HG03469 (cell line): ENCODE data around the gene SLC4A8.
"Not testable (repeated sequence)": the region's sequence is repeated elsewhere in the genome, so short reads cannot be mapped to it uniquely, and the experiment has no call there.

ENCODE experiments used
- ATAC-seq: cut with Tn5 transposase; IDR thresholded peaks from one replicate; pipeline ENCODE4 v1.9.1; 2021; ENCODE audit warnings: mild to moderate bottlenecking, moderate library complexity, moderate number of reproducible peaks; ENCODE audit not compliant: unreplicated experiment

SLC4A8 gene

GRCh38 chr12:51470116-51470515 lies 45.5 kb downstream of the SLC4A8 start:
- no peak for ATAC-seq

DNA sequence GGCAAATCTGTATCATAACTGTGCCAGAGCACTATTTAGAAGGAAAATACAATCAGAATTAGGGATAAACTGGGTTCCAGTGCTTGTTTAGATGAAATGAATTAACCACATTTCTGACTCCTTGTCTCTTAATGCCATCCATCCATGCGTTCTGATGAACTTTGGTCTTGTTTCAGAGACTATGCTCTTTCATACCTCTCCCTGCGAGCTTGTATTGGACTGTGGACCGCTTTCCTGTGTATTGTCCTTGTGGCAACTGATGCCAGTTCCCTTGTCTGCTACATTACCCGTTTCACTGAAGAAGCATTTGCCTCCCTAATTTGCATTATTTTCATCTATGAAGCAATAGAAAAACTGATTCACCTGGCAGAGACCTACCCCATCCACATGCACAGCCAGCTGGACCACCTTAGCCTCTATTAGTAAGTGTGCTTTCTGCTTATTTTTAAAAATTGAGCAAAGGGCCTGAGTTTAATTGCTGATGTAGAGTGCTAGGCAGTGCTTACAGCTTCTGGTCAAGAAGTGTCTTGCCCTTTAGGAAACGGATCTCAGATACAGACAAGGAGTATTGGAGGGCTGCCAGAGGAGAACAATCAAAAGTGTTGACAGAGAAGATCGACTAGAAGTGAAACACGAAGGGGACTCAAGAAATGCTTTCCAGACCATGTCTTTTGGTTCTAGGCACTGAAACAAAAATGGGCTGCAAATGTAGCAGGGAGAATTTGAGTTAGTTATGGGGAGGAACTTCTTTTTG lies 46.7 kb downstream of the SLC4A8 start:
- no peak for ATAC-seq

DNA sequence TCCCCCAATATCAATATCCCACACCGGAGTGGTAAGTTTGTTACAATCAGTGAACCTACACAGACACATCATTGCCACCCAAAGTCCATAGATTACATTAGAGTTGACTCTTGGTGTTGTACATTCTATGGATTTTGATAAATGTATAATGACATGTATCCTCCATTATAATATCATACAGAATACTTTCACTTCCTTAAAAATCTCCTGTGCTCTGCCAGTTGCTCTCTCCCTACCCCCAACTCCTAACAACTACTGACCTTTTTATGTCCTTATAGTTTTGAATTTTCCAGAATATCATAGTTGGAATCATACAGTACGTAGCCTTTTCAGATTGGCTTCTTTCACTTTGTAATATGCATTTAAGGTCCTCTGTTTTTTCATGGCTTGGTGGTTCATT lies 48.4 kb downstream of the SLC4A8 start:
- ATAC-seq = no peak

- no peak for ATAC-seq
Measured at GRCh38 chr12:51473947-51474346, 49.3 kb downstream of the SLC4A8 start.

DNA sequence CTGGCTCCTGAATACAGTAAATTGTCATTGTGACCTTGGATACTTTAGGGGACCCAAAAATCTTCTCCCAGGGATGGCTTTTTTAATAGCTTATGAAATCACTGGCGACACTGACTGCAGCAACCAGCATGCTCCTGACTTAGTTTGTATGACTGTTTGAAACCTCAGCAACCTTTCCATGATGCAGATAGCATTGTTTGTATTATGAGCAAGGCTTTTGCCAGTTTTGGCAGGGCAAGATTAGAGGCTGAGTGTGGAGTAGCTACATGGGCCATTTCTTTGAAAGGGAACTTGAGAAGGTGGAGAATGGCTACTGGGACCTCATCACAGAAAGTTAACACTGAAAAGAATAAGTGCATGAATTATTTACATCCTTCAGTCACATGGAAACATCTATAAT lies 50.9 kb downstream of the SLC4A8 start:
- no peak for ATAC-seq

- ATAC-seq = no peak
Measured at GRCh38 chr12:51480978-51481377, 56.3 kb downstream of the SLC4A8 start.

DNA sequence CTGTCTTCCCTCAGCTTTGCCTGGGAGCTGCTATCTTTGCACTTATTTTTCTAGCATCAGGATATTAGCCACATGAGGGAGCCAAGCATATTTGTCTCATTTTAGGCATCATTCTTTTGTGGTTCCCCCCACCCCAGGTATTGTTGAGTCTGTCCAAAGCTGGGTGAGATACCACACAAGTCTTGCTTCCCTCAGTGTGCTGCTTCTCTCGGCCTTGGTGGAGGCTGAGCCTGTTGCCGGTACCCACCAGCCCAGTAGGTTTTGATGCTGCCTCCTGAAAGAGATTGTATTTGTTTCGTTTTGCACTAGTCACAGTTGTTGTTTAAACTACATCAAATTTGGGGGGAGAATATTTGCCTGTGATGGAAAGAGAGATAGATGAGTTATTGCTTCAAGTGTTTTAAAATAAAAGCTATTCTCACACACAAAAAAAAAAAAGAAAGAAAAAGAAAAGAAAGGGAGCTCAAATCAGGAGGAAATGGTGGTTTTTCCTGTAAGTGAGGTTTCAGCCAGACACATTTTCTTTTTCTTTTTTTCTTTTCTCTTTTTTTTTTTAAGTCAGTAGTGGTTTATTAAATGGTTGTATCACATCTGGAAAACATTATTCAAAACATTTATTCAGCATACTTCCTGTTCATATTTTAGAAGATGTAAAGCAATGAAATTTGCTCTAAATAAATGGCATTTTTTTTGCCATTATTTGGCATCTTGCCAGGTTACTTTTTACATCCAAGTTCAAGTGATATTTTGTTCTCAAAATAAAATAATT lies 58.5 kb downstream of the SLC4A8 start:
- ATAC-seq = no peak

- no peak for ATAC-seq
Measured at GRCh38 chr12:51484119-51484518, 59.5 kb downstream of the SLC4A8 start.

DNA sequence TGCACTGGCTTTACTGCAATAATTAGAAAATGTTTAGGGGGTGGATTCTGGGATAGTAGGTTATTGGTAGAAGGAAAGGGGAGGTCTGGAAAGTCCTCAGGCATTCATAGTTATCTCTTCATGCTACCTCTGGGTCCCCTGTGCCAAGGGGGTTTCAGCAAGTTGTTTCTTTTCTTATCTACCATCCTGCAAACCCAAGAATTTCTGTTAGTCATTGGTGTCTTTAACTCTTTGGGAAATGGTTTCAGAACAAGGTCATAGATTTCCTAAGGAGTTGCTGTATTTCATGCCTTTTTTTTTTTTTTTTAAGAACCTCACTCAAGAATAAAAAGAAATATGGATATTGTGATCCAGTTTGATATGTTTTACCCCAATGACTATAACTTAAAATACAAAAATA lies 63.6 kb downstream of the SLC4A8 start:
- ATAC-seq = no peak

GRCh38 chr12:51493281-51493680 lies 68.7 kb downstream of the SLC4A8 start:
- ATAC-seq = no peak

GRCh38 chr12:51496895-51497294 lies 72.3 kb downstream of the SLC4A8 start:
- no peak for ATAC-seq

DNA sequence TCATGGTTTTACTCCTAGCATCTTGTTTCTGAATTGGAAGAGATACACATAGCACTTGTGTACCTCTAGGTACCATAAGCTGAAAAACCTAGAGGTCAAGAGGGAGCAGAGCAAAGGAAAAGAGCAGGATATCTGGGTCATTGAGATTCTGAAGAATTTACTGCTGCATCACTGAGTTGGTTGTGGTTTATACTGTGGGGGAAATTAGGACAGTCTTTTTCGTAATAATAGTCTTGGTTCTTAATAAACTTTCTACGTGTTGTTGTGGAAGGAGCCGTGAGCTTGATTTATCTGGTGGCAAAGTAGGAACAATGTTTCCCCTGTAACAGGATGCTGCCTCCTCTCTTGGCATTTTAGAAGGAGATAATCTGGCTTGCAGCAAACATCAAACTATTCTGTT lies 80.2 kb downstream of the SLC4A8 start:
- ATAC-seq = no peak

DNA sequence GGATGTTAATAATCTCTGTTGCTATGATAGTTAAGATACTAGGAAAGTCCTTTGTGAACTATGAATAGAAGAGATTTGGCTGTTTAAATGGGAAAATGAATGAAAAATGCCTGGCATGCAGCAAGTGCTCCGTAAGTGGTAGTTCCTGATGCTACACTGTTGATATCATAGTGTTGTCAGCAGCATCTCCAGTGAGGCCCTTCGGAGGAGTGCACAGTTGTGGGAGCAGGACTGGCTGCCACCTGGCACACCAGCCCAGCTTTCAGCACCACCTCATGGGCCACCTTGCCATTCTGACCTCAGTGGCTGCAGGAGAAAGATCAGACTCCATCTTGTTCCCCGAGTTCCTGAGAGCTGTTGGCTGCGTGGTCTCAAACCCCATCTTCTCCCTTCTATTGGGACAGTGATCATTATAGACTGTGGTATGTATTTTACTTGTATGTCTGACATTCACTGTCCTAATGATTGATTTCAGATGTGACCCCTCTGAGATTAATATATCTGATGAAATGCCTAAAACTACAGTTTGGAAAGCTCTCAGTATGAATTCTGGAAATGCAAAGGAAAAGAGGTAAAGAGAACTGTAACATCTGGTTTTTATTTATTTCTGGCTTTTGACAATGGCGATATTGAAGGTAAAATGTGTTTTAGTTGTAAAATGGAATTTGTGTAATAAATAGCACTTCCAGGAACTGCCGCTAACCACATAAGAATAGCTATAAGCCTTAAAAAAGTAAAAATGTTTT lies 80.9 kb downstream of the SLC4A8 start:
- no peak for ATAC-seq

DNA sequence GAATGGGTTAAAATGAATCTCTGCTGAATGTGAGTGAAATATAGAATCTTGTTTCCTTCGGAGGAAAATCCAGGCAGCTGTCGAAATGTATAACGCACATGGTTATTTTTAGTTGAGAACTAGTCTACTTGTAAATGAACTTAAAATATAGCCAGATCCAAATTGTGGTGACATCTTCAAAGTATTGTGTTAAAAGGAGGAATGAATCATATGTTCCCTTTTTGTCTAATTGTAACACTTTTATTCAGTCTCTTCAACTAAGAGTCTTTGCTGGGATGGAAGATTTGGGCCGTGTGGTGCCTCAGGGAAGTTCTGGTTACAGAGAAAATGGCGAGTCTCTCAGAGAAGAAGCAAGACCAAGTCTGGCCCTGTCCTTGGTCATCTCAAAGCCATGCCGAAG lies 82.5 kb downstream of the SLC4A8 start:
- no peak for ATAC-seq

DNA sequence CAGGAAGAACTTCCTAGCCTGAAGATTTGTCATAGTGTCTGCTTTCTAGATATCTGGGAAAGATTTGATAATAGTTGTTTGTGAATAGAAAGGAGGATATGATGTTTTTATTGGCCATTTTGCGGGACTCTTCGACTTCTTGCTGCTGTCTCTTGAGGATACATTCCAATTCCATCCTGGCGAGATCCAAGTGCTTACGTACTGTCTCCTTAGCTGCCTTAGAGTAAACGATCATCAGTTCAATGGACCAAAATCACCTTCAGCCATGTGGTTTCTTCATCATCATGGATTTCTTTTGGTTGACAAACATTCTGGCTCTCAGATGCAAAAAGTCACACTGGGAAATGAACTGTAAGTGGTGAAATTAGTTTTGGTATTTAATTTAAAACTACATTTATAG lies 83.7 kb downstream of the SLC4A8 start:
- no peak for ATAC-seq

- no peak for ATAC-seq
Measured at GRCh38 chr12:51511546-51512260, 87.1 kb downstream of the SLC4A8 start.

- ATAC-seq = no peak
Measured at GRCh38 chr12:51512438-51512837, 87.8 kb downstream of the SLC4A8 start.

GRCh38 chr12:51515037-51515436 lies 90.4 kb downstream of the SLC4A8 start:
- ATAC-seq = not testable (repeated sequence)

- ATAC-seq = no peak
Measured at GRCh38 chr12:51517316-51517715, 92.7 kb downstream of the SLC4A8 start.

GRCh38 chr12:51517800-51518199 lies 93.2 kb downstream of the SLC4A8 start:
- no peak for ATAC-seq

DNA sequence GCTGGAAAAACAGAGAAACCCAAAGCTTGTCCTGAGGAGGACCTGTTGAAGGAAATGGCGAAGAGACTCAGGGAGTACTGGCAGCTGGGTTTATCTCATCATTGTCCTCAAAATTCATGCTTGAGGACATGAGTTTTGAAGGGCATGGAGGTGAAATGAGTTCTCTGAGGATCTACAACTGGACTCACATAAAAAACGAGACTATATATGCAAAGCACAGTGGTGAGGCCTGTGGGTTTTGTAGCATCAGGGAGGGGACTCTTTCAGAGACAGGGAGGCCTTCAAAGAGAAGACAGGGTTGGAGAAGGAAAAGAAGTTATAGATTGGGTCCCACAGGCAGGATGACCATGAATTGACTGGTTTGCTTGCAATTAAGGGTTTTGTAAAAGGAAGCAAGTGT lies 95.1 kb downstream of the SLC4A8 start:
- ATAC-seq = no peak
